Measurements from ENCODE around the gene LSM12.

The LSM12 gene

DNA sequence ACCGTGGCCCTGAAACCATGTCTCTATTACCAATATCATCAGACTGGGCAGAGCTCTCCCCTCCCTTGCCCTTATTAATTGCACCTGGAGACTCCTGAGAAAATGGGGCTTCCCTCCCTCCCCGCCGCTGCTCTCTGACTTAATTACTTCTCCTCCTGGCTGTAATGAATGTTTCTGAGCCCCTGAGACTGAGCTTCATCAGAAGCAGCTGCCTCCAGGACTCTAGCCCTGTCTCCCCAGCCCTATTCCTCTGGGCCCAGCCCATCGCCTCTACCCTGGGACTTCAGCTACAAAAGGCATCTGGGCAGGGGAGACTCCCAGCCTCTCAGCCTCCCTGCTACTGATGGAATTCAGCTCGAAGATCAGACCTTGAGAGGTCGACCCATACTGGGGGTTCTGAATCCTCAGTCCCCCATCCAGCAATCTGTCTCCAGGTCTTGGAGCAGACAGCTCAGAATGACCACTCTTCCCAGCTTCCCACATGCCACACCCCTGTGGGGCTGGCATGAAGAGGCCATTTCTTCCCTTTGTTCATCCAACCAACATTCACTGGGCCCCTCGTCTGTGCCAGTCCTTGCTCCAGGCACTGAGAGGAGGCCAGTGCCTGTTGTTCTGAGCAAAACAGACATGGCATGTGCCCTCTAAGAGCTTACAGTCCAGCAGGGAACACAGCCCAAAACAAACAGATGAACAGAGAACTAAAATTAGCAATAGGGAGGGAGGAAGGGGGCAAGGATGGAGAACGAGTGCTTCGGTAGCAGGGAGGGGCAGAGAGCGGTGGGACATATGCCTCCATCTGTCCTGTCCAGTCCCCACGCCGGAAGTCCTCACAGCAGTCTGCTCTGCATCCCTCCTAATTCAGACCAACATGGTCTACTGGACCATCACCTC, 79.1 kb downstream of the LSM12 start:
- no peak for DNase-seq (ENCODE audit: low read depth)

DNA sequence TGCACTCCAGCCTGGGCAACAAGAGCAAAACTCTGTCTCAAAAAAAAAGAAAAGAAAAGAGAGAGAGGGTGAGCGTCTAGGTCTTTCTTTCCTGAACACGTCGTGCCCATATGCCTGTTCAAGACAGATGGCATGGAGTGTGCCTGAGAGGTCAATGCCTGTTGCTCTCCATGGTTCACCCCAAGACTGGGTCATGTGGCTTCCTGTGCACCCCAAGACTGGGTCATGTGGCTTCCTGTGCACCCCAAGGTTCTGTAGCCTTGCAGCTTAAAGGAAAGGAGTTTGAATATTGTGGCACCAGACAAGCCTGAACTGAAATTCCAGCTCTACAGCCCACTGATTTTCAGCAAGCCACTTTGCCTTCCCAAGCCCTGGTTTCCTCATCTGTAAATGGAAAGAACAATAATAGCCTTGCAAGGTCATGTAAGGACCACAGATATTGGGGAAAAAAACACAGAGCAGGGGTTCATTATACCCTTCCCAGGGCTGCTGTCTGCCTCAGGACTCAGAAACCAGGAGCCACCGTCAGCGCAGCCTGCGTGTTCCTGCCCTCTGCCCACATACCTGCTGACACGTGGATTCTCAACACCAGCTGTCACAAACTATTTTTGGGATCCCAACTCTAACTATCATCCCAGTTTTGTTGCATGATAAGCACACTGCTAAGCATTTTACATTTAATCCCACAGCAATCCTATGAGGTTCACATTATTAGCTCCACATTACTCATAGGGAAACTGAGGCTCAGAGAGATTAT, 80.1 kb downstream of the LSM12 start:
- no peak for DNase-seq (ENCODE audit: low read depth)

DNA sequence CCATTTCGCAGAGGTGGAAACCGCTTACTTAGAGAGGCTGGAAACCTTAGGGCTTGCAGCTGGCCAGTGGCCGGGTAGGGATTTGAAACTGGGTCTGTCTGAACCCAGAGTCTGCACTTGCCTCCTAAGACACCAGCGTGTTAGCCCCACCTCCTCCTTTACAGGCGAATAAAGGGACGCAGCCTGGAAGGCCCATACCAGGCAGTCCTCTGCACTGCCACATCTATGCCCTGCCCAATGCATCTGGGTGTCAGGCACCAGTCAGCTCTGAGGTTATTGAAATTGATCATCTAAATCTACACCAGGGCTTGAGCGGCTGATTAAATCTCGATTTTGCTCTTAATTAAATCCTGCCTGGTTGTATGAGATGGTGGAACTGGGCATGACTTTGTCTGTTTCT, 82.0 kb downstream of the LSM12 start:
- no peak for DNase-seq (ENCODE audit: low read depth)

All from HS-27A (cell line).